ENCODE measurements around the gene HBG2. TPM values are rescaled to one million over a fixed set of nuclear protein-coding genes. Genes with fewer than 3 reads are reported as not detected.
"Not testable (repeated sequence)": the region's sequence is repeated elsewhere in the genome, so short reads cannot be mapped to it uniquely, and the experiment has no call there.

The HBG2 gene
- polyA plus RNA-seq, 1 donor from 2014 or later = not detected

- H3F3A ChIP-seq (ENCODE audit: insufficient read depth, low read length, poor library complexity, severe bottlenecking); H3K9ac ChIP-seq (ENCODE audit: low read length); H4K20me1 ChIP-seq (ENCODE audit: insufficient read depth); H3K27ac ChIP-seq (ENCODE audit: low read length); H3K4me3 ChIP-seq (ENCODE audit: low read length); H3K9me2 ChIP-seq (ENCODE audit: insufficient read depth, low read length); H2AFZ ChIP-seq (ENCODE audit: low read depth, low read length); H3K9me3 ChIP-seq (ENCODE audit: low read length); H3K36me3 ChIP-seq (ENCODE audit: insufficient read depth, low read length); H3K4me2 ChIP-seq (ENCODE audit: low read length); H3K27me3 ChIP-seq (ENCODE audit: insufficient read depth, low read depth, low read length); H3K79me2 ChIP-seq (replicated peaks; ENCODE audit: insufficient read depth, low read length): not testable (repeated sequence)
These were observed 6.1 kb downstream of the HBG2 start for GRCh38 chr11:5248498-5248897.

GRCh38 chr11:5247472-5248192 is 6.9 kb downstream of the HBG2 start:
- H2AFZ ChIP-seq (ENCODE audit: low read depth, low read length) = no peak overlapping the region
- TF ChIP-seq TAF1 (IDR thresholded peaks at IDR 0.05; ENCODE audit: low read depth) (no peak), CTCF (IDR thresholded peaks at IDR 0.05; ENCODE audit: poor library complexity, severe bottlenecking) (no peak), RAD21 (conservative IDR thresholded peaks at IDR 0.05) (no peak), POLR2AphosphoS5 (IDR thresholded peaks at IDR 0.05) (no peak), REST (IDR thresholded peaks at IDR 0.05; ENCODE audit: borderline replicate concordance) (no peak), SMC3 (conservative IDR thresholded peaks at IDR 0.05; ENCODE audit: poor library complexity) (no peak), EZH2 (IDR thresholded peaks at IDR 0.05; ENCODE audit: borderline replicate concordance, insufficient read depth, low read length, poor library complexity, severe bottlenecking) (no peak), MXI1 (conservative IDR thresholded peaks at IDR 0.05; ENCODE audit: poor library complexity, severe bottlenecking) (no peak), EP300 (conservative IDR thresholded peaks at IDR 0.05; ENCODE audit: poor library complexity, severe bottlenecking) (no peak)
- no peaks in the 10 kb centered on the region for H3K79me2 ChIP-seq (replicated peaks; ENCODE audit: insufficient read depth, low read length)
- H3K9me3 ChIP-seq (ENCODE audit: low read length) = no peaks in the 10 kb centered on the region
- H3K4me2 ChIP-seq (ENCODE audit: low read length) = no peak overlapping the region
- no peaks in the 10 kb centered on the region for H3K36me3 ChIP-seq (ENCODE audit: insufficient read depth, low read length)
- H3K4me3 ChIP-seq (ENCODE audit: low read length) = no peak overlapping the region
- H3K27me3 ChIP-seq (ENCODE audit: insufficient read depth, low read depth, low read length) = no peaks in the 10 kb centered on the region
- no peak overlapping the region for H3K9ac ChIP-seq (ENCODE audit: low read length)
- no peak overlapping the region for H3K27ac ChIP-seq (ENCODE audit: low read length)
- H3K9me2 ChIP-seq (ENCODE audit: insufficient read depth, low read length) = no peaks in the 10 kb centered on the region
- H3F3A ChIP-seq (ENCODE audit: insufficient read depth, low read length, poor library complexity, severe bottlenecking) = no peaks in the 10 kb centered on the region
- no peaks in the 10 kb centered on the region for H4K20me1 ChIP-seq (ENCODE audit: insufficient read depth)
